Activated CD4-positive, CD25-positive, alpha-beta regulatory T cell treated with anti-CD3 and anti-CD28 coated beads, Interleukin-2, amount 50 U/mL, for 24 hours (primary cell): ENCODE measurements around the gene UVSSA.
"Not testable (repeated sequence)": the region's sequence is repeated elsewhere in the genome, so short reads cannot be mapped to it uniquely, and the experiment has no call there.

ENCODE experiments used
- ATAC-seq, 2 donors: fragments of 150-1000 bp; cut with Tn5 transposase; one replicate each; pipeline ENCODE4 v1.10.0; 2021; ENCODE audit warnings: mild to moderate bottlenecking in 1 of 2, moderate library complexity in 1 of 2

The UVSSA gene

DNA sequence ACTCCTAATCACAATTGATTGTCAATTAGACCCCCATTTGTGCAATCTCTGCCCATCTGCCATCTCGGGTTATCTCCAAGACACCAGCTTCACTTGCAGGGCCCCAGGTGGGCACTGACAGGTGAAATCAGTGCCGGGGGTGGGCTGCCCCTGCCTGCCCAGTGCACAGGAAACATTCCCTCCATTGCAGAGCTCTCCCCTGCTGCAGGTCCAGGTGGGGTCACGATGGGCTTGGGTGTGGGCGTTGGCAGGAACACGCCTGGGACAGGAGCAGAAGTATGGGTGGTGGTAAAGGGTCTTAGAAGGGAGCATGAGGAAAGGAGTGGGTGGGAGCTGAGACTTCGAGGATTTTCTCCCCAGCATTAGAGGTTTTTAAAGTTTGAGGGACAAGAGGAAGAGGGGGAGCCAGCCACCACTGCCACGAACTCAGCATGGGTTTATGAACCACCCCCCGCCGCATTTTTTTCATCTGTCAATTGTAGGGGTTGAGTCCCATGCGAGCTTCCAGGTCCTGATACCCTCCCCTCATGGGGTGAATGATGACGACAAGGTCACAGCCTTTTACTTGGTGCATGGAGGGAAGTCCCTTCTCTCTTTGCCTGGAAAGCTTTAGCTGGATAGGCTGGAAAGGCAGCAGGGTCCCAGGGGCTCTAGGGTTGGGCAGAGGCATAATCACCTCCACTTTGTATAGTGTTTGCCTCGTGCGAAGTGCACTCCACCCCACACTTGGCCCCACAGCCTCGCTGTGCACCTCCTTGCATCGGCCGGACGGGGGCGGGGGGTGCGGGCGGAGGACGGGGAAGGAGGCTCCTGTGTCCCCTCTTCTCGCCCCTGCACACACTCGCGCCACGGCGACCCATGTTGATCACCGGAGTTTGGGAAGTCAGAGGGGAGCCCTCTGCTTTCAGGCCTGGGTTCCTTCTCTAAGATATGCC is 62.8 kb downstream of the UVSSA start:
- no peak for ATAC-seq

DNA sequence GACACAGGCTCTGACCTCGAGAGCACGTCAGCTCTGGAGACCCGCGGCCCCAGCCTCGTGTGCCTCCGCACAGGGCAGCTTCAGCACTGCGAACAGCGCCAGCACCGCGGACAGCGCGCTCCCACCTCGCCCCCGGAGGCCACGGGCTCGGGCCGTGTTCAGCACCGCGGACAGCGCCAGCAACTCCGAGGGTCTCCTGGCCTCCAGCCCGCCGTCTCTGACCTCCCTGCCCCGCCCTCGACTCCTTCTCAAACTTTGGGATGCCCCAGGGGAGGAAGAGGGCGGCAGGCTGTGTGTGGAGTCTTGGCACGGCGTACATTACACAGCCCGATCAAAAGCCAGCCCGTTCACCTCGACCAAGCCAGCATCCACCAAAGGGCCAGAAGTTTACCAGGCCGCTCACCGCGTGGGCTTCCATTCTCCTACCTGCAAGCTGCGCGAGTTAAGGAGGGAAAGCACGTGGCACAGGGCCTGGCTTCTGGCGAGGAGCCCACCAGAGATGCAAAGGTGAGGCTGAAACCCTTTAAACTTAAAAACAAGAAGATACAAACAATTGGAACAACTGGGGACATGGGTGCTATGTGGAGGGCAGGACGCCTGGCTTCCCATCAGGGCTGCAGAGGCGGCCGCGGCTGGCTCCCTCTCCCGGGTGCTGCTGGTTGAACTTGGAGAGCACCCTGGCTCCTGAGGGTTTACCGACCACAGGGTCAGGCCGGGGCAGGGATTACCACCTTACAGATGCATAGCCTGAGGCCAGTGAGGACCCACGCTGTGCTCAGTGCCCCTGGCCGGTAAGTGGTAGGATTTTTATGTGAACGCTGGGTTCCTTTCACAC is 63.7 kb downstream of the UVSSA start:
- no peak for ATAC-seq

DNA sequence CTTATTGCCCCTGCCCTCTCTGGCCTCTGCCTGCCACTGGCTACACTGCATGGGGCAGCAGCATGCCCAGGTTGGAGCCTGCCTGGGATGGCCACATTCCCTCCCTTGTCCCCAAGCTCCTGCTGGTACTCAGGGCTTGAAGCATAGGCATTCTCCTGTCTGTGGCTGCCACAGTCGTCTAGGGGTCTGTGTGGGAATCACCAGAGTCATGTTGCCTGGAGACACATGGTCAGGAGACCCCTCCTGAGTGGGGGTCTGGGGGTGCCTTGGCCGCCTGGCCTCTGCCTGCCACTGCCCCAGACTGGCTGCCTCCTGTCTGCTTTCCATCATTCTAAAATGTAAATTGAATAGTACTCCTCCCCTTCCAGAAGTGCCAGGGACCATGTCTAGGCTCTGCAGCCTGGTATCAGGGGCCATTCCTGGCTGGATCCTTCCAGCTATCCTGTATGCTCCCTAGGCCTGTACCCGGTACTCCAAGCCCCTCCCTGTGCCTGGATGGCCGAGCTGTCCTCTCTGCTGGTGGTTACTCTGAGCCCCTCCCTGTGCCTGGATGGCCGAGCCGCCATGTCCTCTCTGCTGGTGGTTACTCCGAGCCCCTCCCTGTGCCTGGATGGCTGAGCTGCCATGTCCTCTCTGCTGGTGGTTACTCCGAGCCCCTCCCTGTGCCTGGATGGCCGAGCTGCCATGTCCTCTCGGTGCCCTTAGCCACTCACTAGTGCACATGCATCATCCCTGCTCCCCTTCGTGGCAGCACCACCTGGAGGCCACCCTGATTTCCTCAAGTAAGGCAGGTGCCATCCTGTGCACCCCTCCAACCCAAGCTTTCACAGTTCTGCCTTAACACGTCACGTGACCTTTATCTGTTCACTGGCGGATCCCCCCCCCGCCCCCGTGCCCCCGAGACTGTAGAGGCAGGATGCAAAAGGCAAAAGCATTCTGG is 64.7 kb downstream of the UVSSA start:
- ATAC-seq: no peak

DNA sequence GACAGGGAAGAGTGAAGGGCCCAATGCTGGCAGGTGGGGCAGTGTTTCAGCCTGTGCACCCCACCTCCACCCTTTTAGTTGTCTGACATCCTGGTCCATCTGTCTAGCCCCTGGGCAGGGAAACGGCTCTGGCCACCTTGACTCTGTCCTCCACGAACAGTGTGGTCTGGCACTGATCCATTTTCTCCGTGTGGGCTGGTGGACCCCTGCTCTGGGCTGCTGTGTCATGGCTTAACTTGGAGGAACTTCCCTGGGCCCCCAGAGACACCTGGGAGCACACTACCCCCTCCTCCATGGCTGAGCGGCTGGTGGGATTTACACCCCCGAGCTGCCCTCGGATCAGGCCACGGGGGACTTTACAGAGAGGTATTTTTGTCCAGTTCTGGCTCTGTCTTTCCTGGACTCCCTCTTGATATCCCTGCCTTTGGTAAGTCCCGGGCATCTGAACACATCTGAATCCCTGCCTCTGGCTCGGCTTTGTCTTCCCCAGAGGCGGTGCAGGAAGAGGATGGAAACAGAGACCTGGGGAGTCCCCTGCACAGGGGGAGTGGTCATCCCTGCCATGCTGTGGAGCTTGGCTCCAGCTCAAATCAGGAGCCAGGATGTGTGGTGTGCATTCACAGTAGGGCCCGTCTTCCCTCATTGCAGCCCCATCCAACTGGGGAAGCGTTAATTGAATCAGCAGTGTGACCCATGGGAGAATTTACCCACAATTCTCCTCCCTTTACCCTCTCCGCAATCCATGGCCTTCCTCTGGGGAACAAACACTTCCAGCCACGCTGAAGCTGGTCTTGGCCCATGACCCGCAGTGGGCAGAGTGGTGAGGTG is 65.6 kb downstream of the UVSSA start:
- no peak for ATAC-seq

DNA sequence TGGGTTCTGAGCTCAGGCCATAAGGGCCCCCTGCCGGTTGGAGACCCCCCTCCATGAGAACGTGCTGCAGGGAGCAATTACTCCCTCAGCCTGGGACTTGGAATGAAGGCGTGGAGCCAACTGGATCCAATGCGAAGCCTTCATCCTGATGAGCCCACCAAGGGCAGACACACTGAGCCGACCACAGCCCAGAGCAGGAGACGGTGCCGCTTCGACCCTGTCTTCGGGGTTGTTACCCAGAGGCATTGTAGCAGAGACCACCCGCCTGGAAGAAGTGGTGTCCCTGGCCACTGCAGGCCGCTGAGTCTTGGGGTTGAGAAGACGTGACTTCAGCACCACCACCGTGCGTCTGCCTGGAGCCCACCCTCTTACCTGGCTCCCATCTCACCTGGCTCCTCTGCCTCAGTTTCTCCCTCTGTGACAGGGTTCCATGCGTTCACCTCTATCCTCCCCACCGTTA is 66.2 kb downstream of the UVSSA start:
- no peak for ATAC-seq

DNA sequence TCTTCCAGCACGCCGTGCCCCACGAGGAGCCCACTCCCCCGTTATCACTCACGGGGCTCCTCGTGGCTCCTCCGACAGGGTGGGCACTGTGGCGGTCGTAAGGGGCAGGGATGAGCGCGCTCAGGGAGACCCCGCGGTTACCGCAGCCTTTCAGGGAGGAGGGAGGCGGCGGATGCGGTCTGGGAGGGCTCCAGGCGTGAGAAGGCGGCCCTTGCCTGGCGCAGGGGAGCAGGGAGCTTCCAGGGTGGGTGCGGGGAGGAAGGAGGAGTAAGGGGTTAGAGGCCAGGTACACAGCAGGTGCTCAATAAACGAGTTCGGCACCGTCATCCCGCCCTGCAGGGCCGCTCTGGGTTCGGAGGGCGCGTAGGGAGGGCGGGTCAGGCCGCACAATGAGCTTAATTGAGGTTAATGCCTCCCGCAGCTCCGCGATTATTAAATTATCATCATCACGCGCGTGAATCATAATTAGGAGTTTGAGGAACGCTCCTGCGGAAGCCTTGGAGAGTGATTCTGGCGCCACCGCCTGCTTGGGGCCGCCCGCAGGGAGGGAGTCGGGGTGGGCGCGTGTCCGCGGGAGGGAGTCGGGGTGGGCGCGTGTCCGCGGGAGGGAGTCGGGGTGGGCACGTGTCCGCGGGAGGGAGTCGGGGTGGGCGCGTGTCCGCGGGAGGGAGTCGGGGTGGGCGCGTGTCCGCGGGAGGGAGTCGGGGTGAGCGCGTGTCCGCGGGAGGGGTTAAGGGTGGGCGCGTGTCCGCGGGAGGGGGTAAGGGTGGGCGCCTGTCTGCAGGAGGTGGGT is 66.9 kb downstream of the UVSSA start:
- ATAC-seq: no peak

DNA sequence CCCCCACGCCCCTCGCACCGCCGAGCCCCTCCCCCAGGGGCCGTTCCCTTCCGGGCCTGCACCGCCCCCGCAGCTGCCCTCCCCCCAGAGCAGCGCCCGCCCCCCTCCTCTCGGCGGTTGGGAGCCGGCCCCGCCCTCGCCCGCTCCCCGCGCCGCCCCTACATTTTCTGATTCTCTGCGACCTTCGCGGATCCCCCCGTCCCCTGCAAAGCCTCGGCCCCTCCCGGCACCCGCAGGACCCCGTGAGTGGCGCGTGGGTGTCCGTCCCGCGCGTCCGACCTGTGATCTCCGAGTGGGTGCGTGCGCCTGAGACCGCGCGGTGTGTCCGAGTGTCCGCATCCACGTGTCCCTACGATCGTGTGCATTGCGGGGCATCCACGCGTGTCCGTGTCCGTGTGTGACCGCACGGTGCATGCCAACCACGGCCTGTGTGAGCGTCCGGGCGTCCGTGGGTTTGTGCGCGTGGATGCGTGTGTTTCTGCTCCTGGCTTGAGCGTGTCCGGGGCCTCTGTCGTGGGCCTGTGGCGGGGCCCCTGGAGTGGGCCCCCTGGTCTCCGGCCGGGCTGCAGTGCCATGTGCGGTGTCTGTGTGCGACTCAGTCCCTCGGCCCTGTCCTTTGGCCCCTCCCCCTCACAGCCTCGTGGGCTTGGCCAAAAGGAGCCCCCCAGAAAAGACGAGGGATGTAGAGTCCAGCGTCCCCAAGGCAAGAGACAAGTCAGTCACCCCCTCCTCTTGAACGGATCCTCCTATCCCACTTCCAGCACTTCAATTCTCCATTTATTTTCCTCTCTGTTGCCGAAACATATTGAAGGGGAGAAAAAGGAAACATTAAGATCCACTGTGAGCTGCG is 68.0 kb downstream of the UVSSA start:
- ATAC-seq: no peak

DNA sequence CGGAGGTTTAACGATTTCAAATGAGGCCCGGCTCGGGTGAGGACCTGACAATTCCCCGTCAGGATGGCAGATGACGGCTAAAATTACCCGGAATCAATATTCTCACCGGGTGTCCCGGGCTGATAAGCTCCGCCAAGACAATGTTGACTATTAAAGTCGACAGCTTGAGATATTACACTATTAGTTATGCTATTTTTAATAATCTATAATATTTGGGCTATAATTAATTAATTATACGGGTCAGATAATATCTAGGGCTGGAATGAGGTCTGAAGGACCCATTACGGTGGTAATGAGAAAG is 68.6 kb downstream of the UVSSA start:
- ATAC-seq: no peak

DNA sequence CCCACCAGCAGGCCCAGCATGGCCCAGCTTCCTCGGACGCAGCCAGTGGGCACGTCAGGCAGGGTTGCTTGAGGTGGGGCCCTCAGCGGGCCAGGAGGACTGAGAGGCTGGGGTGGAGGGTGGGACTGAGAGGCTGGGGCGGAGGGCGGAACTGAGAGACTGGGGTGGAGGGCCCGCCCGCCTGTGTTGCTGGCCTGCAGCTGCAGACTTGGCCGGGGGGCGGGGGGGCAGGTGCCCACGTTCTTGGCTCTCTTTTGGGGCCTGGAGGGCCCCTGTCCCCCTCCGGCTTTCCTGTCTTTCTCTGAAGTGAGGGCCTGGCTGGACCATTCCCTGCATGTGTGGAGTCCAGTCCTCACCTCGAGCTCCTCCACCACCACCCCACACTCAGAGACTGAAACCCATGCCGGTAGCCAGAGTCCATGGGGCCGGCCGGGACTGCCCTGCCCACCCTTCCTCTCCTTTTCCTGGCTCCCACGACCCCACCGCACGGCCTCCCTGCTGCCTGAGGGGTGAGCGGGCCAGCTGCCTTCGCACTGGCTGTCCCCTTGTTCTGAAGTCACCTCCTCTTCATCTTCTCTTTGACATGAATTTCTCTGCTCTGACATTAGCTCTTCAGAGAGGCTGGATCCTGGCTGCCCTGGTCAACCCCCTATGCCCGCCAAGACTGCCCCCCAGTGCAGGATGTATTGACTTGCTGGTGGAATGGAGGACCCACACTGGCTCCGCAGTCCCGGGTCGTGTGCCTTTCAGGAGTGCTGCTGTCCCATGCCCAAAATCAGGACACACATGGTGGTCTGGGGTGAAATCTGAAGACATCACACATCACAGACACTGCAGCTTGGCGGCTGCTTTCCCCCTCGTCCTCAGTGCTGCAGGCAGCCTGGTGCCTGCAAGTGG is 69.3 kb downstream of the UVSSA start:
- no peak for ATAC-seq

DNA sequence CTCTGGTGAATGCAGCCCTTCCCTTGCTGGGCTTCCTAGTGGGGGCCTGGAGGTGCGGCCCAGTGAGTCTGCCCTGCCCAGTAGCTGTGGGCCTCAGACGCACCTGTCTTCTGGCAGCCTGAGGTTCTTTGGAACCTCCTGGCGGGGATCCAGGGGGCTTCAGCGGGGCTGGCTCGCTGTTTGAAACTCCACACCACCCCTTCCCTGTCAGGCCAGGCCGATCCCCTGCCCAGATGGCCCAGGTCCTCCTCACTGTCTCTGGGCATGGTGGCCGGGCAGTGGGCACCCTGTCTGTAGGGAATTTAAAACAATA is 69.9 kb downstream of the UVSSA start:
- ATAC-seq: no peak

DNA sequence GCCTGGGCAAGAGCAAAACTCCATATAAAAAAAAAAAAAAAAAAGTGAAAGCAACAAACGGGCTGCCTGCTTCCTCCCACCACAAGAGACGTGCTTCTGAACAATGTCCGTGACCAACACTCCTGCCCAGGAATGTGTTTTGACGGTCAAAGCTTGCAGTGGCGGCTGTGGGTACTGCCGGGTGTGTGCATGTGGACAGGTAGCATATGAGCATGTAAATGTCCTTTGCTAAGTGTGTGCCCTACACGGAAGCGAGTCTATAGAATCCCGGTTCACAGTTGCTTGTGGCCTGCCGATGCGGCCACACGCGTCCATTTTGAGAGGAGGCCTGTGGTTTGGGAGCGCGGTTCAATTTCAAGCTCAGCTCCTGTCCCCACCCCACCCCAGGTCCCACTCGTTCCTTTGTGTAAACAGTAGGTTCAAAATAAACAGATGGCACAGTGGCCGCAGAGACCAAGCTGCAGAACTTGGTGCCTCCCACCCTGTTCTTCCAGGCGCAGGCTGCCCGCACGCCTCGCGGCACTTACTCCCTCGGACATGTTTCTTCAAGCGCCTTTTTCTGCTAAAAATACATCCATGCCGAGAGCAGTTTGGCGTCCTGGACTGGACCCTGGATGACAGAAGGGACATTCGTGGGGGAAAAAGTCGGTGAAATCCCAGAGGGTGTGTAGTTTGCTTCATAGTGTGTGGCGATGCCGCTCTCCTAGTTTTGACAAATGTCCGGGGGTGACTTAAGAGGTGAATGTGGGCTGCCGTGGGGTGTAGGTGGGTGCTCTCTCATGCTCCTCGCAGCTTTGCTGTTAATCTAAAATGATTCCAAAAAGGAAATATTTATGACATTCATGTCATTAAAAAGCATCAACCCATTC is 70.7 kb downstream of the UVSSA start:
- no peak for ATAC-seq

DNA sequence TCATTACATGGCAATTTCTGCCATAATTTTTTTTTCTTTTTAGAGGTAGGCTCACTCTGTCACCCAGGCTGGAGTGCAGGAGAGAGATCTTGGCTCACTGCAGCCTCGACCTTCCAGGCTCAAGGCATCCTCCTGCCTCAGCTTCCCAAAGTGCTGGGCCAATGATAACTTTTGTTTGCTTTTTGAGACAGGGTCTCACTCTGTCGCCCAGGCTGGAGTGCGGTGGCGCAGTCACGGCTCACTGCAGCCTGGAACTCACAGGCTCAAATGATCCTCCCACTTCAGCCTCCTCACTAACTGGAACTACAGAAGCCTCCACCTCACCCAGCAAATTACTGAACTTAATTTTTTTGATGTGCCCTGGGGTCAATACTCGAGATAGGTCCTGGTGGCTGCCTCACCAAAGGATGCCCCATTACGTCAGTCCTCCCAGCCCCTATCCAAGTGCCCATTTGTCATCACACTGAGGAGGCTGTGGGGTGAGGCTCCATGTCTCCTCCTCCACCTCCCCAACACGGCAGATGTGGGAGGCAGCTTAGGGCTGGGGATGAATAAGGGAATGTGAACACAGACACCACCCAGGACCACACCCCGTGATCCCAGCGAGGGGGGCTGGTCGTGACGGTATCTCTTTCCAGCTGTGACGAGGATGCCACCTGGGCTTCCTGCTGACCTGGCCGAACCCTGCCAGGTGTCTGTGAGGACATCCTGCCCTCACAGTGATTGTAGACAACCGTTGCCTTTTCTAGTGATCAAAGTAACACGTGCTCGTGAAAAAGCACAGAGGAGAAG is 71.7 kb downstream of the UVSSA start:
- ATAC-seq: no peak

DNA sequence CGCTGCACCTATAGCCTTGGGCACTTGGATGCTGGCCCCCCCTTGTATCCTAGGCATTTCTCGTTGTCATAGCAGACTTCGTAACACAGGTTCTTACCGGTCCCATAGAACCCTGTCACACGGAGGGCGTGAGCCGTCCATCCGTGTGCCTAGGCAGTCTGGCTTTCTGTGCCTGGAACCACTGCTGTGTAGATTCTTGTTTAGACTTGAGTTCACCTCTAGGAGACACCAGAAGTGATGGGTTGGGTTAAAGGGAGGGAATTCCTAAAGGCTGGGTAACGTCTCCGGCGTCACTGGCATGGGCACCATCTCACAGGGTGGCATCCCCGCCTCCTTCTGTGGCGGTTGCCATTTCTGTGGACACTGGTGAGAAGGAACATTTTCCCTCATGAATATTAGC is 72.7 kb downstream of the UVSSA start:
- ATAC-seq: no peak

DNA sequence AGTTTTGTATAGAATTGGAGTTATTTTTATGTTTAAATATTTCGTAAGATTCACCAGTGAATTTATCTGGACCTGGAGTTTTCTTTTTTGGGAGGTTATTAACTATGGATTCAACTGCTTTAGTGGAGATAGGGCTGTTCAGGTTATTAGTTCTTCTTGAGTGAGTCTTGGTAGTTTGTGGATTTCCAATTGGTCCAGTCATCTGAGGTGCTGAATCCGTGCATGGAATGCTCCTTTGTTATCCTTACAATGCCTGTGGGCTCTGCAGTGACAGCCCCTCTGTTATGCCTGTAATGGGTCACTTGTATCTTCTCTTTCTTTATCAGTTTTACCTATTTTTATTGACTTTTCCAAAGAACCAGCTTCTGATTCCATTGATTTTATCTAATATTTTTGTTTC is 74.6 kb downstream of the UVSSA start:
- ATAC-seq: no peak

DNA sequence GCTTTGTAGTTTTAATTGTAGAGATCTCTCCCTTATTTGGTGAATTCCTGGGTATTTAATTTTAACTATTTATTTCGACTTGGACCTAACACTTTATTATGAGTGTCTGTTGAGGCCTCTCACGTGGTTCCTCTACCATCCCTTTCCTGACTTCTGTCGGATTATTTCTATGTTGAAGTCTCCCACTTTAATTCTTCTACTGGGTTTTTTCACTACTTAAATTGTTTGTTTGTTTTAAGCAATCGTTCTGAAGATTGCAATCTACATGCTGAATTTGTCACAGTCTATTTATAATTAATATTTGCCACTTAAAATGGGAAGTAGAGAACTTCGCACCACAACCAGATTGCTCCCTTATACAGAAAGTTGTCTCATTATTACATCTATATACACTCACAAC is 80.0 kb downstream of the UVSSA start:
- ATAC-seq: no peak

DNA sequence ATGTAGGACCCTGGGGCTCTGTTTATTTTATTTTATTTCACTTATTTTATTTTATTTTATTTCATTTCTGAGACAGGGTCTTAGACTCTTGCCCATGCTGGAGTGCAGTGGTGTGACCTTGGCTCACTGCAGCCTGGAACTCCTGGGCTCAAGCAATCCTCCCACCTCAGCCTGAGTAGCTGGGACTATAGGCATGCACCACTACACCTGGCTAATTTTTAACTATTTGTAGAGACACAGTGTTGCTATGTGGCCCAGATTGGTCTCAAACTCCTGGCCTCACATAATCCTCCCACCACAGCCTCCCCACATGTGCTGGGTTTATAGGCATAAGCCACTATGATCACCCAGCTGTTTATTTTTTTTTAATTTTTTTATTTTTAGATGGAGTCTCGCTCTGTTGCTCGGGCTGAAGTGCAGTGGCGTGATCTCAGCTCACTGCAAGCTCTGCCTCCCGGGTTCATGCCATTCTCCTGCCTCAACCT is 96.7 kb downstream of the UVSSA start:
- not testable (repeated sequence) for ATAC-seq
